ENCODE measurements around the gene LPP.

Gene LPP

DNA sequence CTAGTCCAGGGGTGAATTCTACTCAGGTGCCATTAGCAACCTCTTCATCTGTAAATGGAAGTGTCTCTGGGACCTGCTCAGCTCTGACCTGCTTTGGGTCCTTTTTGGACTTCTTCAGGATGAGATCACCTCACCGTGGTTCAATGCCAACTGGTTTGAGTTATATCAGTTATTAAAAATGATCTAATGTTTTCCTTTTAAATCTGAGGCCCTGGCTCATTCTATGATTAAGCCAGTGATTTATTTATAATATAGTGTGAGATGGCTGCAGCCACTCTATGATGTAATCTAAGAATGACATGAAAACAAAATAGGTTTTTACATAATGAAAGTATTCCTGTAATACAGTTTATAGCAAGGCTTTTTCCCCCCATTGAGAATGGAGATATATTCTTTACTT is 79.4 kb downstream of the LPP start:
- TF ChIP-seq CTCF (IDR thresholded peaks at IDR 0.05; ENCODE audit: control extremely low read depth, extremely low read depth, low read depth, missing control alignments) = no peak
- ChIA-PET POLR2A (no interaction called here), CTCF (no interaction called here)
- DNase-seq (ENCODE audit: extremely low spot score) = no peak

DNA sequence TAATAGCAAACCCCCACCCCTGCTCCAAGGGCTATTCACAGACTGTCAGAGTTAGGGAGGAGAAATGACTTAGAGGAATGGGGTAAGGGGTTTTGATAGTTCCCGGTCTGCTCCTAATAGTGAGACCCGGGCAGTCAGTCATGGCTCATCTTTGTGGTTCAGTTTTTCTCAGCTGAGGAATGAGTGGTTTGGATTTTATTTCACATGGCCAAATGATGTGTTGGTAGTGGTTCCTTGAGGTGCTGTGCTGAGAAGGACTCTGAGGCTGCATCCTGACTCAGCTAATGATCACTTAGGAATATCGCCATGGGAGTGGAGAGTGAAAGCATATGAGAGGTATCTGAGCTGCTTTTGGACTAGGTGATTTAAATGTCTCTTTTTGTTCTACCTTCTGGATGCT is 80.2 kb downstream of the LPP start:
- POLR2A ChIA-PET = no interaction called here
- TF ChIP-seq CTCF (IDR thresholded peaks at IDR 0.05; ENCODE audit: control extremely low read depth, extremely low read depth, low read depth, missing control alignments) = no peak
- no peak for DNase-seq (ENCODE audit: extremely low spot score)
- CTCF ChIA-PET = no interaction called here

DNA sequence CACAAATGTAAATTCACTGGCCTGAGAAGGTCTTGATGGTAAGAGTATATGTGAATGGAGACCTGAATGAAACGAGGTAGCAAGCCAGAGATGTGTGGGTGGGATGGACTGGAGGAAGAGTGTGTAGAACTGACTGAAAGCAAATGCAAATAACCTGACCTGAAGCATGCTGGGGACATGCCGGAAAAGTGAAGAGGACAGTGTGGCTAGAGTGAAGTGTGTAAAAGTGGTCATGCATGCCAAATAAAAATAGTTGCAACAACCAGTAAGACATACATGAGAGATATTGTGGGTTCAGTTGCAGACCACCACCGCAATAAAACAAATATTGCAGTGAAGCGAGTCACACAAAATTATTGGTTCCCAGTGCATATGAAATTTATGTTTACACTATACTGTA is 82.3 kb downstream of the LPP start:
- TF ChIP-seq CTCF (IDR thresholded peaks at IDR 0.05; ENCODE audit: control extremely low read depth, extremely low read depth, low read depth, missing control alignments) = no peak
- POLR2A ChIA-PET = no interaction called here
- DNase-seq (ENCODE audit: extremely low spot score) = no peak
- CTCF ChIA-PET = no interaction called here

DNA sequence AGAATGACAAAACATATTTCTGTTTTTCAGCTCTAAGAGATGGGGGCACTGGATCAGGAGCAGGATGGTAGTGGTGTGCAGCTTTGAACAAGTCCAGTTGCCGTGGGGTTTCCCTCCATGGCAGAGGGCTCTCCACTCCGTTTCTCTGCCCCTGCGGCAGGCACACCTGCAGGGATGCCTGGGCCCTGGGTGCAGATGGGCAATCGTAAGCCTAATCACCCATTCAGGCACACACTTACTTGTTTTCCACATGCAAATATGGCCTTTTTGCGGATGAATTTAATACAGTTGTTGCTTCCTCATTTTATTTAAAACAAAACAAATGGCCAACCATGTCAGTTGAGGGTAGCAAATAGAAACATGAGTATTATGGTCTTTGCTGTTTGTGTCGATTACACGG is 85.1 kb downstream of the LPP start:
- POLR2A ChIA-PET = no interaction called here
- CTCF ChIA-PET = no interaction called here

GRCh38 chr3:188239577-188239976 is 85.6 kb downstream of the LPP start:
- ChIA-PET CTCF (no interaction called here), POLR2A (no interaction called here)
- DNase-seq (ENCODE audit: extremely low spot score) = no peak
- TF ChIP-seq CTCF (IDR thresholded peaks at IDR 0.05; ENCODE audit: control extremely low read depth, extremely low read depth, low read depth, missing control alignments) = no peak

More for the DNA sequence above, 85.1 kb downstream of the LPP start:
- DNase-seq (ENCODE audit: extremely low spot score) = no peak
- TF ChIP-seq CTCF (IDR thresholded peaks at IDR 0.05; ENCODE audit: control extremely low read depth, extremely low read depth, low read depth, missing control alignments) = no peak

GRCh38 chr3:188240189-188240981 is 86.4 kb downstream of the LPP start:
- ChIA-PET POLR2A (no interaction called here), CTCF (interaction anchor here (0.9 kb wide), 1 partner anchor 9 kb away, joined by 3 read pairs; no protein-coding TSS in a partner anchor)
- DNase-seq (ENCODE audit: extremely low spot score) = no peak
- no peak for TF ChIP-seq CTCF (IDR thresholded peaks at IDR 0.05; ENCODE audit: control extremely low read depth, extremely low read depth, low read depth, missing control alignments)
